Ishikawa (cell line): ENCODE measurements around the gene TLX2.

Source experiments
- CEBPB ChIP-seq: IDR thresholded peaks from 2 replicates; pipeline ENCODE4 v1.6.1; 2012
- EP300 ChIP-seq: IDR thresholded peaks from 2 replicates; pipeline ENCODE4 v1.6.1; 2012; ENCODE audit warnings: borderline replicate concordance
- FOXM1 ChIP-seq: IDR thresholded peaks from 2 replicates; pipeline ENCODE4 v1.6.1; 2012; ENCODE audit warnings: low read depth, borderline replicate concordance
- NFIC ChIP-seq: IDR thresholded peaks from 2 replicates; pipeline ENCODE4 v1.6.1; 2012
- RAD21 ChIP-seq: IDR thresholded peaks from 2 replicates; pipeline ENCODE4 v1.6.1; 2012; ENCODE audit warnings: low read depth
- TAF1 ChIP-seq: IDR thresholded peaks from 2 replicates; pipeline ENCODE4 v1.6.1; 2012; ENCODE audit warnings: low read depth, mild to moderate bottlenecking
- TF ChIP-seq, protein P1 (sequence below): IDR thresholded peaks from 2 replicates; pipeline ENCODE4 v1.6.1; 2012; ENCODE audit warnings: low read depth, mild to moderate bottlenecking
- TF ChIP-seq, protein P2 (sequence below): IDR thresholded peaks from 2 replicates; pipeline ENCODE4 v1.6.1; 2012
- TF ChIP-seq, protein P3 (sequence below): IDR thresholded peaks from 2 replicates; pipeline ENCODE4 v1.6.1; 2012

DNA sequence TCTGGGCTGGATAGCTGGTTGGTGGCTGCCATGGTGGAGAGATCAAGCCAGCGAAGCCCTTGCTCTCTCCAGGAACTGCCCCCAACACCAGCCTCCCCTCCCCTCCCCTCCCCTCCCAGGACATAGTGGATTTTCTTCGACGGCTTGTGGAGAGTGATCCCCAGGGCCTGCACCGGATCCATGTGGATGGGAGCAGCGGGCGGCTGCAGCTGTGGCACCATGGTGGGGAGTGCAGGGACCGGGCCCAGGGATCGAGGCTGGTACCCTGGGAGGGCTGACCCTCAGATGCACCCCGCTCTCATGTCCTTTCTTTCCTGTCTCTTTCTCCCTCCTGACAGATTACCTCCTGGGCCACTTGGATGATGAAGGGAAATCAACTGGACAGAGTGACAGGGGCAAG, 24.3 kb upstream of the TLX2 start:
- TF ChIP-seq TAF1, result no peak
- TF ChIP-seq, protein P1, sequence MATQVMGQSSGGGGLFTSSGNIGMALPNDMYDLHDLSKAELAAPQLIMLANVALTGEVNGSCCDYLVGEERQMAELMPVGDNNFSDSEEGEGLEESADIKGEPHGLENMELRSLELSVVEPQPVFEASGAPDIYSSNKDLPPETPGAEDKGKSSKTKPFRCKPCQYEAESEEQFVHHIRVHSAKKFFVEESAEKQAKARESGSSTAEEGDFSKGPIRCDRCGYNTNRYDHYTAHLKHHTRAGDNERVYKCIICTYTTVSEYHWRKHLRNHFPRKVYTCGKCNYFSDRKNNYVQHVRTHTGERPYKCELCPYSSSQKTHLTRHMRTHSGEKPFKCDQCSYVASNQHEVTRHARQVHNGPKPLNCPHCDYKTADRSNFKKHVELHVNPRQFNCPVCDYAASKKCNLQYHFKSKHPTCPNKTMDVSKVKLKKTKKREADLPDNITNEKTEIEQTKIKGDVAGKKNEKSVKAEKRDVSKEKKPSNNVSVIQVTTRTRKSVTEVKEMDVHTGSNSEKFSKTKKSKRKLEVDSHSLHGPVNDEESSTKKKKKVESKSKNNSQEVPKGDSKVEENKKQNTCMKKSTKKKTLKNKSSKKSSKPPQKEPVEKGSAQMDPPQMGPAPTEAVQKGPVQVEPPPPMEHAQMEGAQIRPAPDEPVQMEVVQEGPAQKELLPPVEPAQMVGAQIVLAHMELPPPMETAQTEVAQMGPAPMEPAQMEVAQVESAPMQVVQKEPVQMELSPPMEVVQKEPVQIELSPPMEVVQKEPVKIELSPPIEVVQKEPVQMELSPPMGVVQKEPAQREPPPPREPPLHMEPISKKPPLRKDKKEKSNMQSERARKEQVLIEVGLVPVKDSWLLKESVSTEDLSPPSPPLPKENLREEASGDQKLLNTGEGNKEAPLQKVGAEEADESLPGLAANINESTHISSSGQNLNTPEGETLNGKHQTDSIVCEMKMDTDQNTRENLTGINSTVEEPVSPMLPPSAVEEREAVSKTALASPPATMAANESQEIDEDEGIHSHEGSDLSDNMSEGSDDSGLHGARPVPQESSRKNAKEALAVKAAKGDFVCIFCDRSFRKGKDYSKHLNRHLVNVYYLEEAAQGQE, result no peak
- TF ChIP-seq RAD21, result no peak
- TF ChIP-seq, protein P2, sequence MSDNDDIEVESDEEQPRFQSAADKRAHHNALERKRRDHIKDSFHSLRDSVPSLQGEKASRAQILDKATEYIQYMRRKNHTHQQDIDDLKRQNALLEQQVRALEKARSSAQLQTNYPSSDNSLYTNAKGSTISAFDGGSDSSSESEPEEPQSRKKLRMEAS, result no peak
- no peak for TF ChIP-seq NFIC
- no peak for TF ChIP-seq EP300
- TF ChIP-seq FOXM1, result no peak
- TF ChIP-seq, protein P3, sequence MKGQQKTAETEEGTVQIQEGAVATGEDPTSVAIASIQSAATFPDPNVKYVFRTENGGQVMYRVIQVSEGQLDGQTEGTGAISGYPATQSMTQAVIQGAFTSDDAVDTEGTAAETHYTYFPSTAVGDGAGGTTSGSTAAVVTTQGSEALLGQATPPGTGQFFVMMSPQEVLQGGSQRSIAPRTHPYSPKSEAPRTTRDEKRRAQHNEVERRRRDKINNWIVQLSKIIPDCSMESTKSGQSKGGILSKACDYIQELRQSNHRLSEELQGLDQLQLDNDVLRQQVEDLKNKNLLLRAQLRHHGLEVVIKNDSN, result no peak
- no peak for TF ChIP-seq CEBPB
